Non-pigmented ciliary epithelial cell (primary cell): Measurements from ENCODE around the gene NLRC3.

Experiments used
- DNase-seq: peaks from one replicate; pipeline ENCODE4 v3.0.0-alpha.2; 2010; ENCODE audit warnings: low read depth

The NLRC3 gene

GRCh38 chr16:3598236-3598635, 21.0 kb upstream of the NLRC3 start:
- DNase-seq = no peak

- no peak for DNase-seq
These were observed 20.5 kb upstream of the NLRC3 start for GRCh38 chr16:3597676-3598075.

GRCh38 chr16:3597226-3597625, 20.0 kb upstream of the NLRC3 start:
- no peak for DNase-seq

- no peak for DNase-seq
These were observed 19.1 kb upstream of the NLRC3 start for GRCh38 chr16:3596101-3596861.

- no peak for DNase-seq
These were observed 18.4 kb upstream of the NLRC3 start for GRCh38 chr16:3595521-3596021.

GRCh38 chr16:3595110-3595486, 17.9 kb upstream of the NLRC3 start:
- DNase-seq = no peak

- DNase-seq = no peak
These were observed 17.3 kb upstream of the NLRC3 start for GRCh38 chr16:3594316-3595109.

GRCh38 chr16:3592559-3592958, 15.4 kb upstream of the NLRC3 start:
- no peak for DNase-seq

- DNase-seq = no peak
These were observed 14.8 kb upstream of the NLRC3 start for GRCh38 chr16:3591991-3592390.

- DNase-seq = no peak
These were observed 14.2 kb upstream of the NLRC3 start for GRCh38 chr16:3591436-3591803.

- DNase-seq = no peak
These were observed 13.7 kb upstream of the NLRC3 start for GRCh38 chr16:3590736-3591435.

- no peak for DNase-seq
These were observed 12.9 kb upstream of the NLRC3 start for GRCh38 chr16:3589991-3590701.

GRCh38 chr16:3589441-3589921, 12.3 kb upstream of the NLRC3 start:
- no peak for DNase-seq

GRCh38 chr16:3589001-3589400, 11.8 kb upstream of the NLRC3 start:
- DNase-seq = no peak

GRCh38 chr16:3587547-3588110, 10.4 kb upstream of the NLRC3 start:
- no peak for DNase-seq

- no peak for DNase-seq
These were observed 7.2 kb upstream of the NLRC3 start for GRCh38 chr16:3584412-3584811.

- DNase-seq = no peak
These were observed 6.3 kb upstream of the NLRC3 start for GRCh38 chr16:3583303-3584038.

GRCh38 chr16:3582276-3583165, 5.3 kb upstream of the NLRC3 start:
- no peak for DNase-seq

- DNase-seq = no peak
These were observed 4.2 kb upstream of the NLRC3 start for GRCh38 chr16:3581392-3581791.

- DNase-seq = peak; percentile 34
These were observed 3.5 kb upstream of the NLRC3 start for GRCh38 chr16:3580686-3581085.
